Upper lobe of left lung (tissue), 6 donors: Measurements from ENCODE around the gene LYPD3. TPM values are rescaled to one million over a fixed set of nuclear protein-coding genes. Genes with fewer than 3 reads are reported as not detected.

Experiments used
- ATAC-seq, 2 donors: fragments of 200-7000 bp; cut with Tn5 transposase; one replicate each; pipeline ENCODE4 v1.9.1; 2022; ENCODE audit warnings: mild to moderate bottlenecking in 2 of 2, moderate library complexity in 2 of 2; ENCODE audit not compliant: low FRiP score in 2 of 2
- DNase-seq, 2 donors: peaks; one replicate each; pipeline ENCODE4 v3.0.0-alpha.2; 2019 to 2020
- H3K27ac ChIP-seq, 4 donors: fragments of 200-600 bp; sonication (generic); one replicate each; pipeline ENCODE4 v1.5.1; 2016 to 2019
- H3K27me3 ChIP-seq, 4 donors: fragments of 200-600 bp; sonication (generic); one replicate each; pipeline ENCODE4 v1.5.1; 2017 to 2019
- H3K36me3 ChIP-seq, 4 donors: fragments of 200-600 bp; sonication (generic); one replicate each; pipeline ENCODE4 v1.5.1; 2016 to 2019
- H3K4me1 ChIP-seq, 4 donors: fragments of 200-600 bp; sonication (generic); one replicate each; pipeline ENCODE4 v1.5.1; 2018 to 2019
- H3K4me3 ChIP-seq, 4 donors: fragments of 200-600 bp; sonication (generic); one replicate each; pipeline ENCODE4 v1.5.1; 2017 to 2019; ENCODE audit warnings: mild to moderate bottlenecking in 2 of 4, moderate library complexity in 1 of 4
- H3K9me3 ChIP-seq, 4 donors: fragments of 200-600 bp; sonication (generic); one replicate each; pipeline ENCODE4 v1.5.1; 2018 to 2019
- EP300 ChIP-seq, 4 donors: sonication (generic); formaldehyde crosslinking; IDR thresholded peaks; one replicate each; pipeline ENCODE4 v1.5.1; 2017; ENCODE audit warnings: antibody characterized with exemption in 4 of 4, control low read depth in 2 of 4
- POLR2A ChIP-seq, 4 donors: fragments of 450-650 bp; IDR thresholded peaks; one replicate each; pipeline ENCODE4 v1.5.1; 2016 to 2017; ENCODE audit warnings: antibody characterized with exemption in 4 of 4, mild to moderate bottlenecking in 2 of 4
- POLR2AphosphoS5 ChIP-seq, 2 donors: sonication (generic); formaldehyde crosslinking; IDR thresholded peaks; one replicate each; pipeline ENCODE4 v1.5.1; 2017; ENCODE audit warnings: antibody characterized with exemption in 2 of 2
- WGBS, 2 donors: methylation state at CpG; one replicate each; pipeline ENCODE4 v1.1.5; 2017 to 2018; 5-methylcytosine and 5-hydroxymethylcytosine counted together
- total RNA-seq, 6 donors: library from RNA; depleted of rRNA in 4 of 6; stranded (reverse); fragments of >200 nt in 4 of 6; gene quantifications; one replicate each; pipeline versions ENCODE4 v1.1.0 to v1.2.1, GENCODE V29; 2016 to 2021
- TF ChIP-seq, protein P1 (sequence below), 6 experiments: fragments of 450-650 bp in 4 of 6; fragments of 200-600 bp in 2 of 6; sonication (generic) in 2 of 6; IDR thresholded peaks; one replicate each; pipeline ENCODE4 v1.5.1; 2016 to 2019; ENCODE audit warnings: antibody characterized with exemption in 6 of 6
- donor health status: DM: no; HTN: no; CAD: no; lungs with moderate emphysema.
- donor health status: DM: no; HTN: yes; CAD: no; lungs with severe emphysema.

LYPD3 gene
- total RNA-seq, 6 donors from 2014 or later, result 0.29 to 13.6 (median 0.39) TPM; not detected in 1

DNA sequence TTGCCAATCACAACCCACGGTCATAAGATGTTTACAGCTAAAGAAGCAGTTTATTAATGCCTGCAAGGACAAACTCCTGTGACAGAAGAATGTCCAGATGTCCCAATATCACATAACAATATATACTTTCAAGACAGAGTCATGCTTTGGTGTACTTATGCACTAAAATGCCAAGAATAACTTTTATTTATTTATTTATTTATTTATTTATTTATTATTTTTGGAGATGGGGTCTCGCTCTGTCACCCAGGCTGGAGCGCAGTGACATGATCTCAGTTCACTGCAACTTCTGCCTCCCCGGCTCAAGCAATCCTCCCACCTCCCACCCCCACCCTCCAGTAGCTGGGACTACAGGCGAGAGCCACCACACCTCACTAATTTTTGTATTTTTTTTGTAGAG lies 41.6 kb downstream of the LYPD3 start:
- Histone ChIP-seq H3K4me3 (no peak overlapping the region), H3K36me3 (no peaks in the 10 kb centered on the region), H3K27ac (no peak overlapping the region), H3K9me3 (no peaks in the 10 kb centered on the region), H3K4me1 (peaks cover 0 to 3% (median 0%) of the 10 kb centered on the region in 4 donors), H3K27me3 (no peaks in the 10 kb centered on the region)
- no peak for TF ChIP-seq EP300 (IDR thresholded peaks at IDR 0.05)
- TF ChIP-seq, protein P1, sequence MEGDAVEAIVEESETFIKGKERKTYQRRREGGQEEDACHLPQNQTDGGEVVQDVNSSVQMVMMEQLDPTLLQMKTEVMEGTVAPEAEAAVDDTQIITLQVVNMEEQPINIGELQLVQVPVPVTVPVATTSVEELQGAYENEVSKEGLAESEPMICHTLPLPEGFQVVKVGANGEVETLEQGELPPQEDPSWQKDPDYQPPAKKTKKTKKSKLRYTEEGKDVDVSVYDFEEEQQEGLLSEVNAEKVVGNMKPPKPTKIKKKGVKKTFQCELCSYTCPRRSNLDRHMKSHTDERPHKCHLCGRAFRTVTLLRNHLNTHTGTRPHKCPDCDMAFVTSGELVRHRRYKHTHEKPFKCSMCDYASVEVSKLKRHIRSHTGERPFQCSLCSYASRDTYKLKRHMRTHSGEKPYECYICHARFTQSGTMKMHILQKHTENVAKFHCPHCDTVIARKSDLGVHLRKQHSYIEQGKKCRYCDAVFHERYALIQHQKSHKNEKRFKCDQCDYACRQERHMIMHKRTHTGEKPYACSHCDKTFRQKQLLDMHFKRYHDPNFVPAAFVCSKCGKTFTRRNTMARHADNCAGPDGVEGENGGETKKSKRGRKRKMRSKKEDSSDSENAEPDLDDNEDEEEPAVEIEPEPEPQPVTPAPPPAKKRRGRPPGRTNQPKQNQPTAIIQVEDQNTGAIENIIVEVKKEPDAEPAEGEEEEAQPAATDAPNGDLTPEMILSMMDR (IDR thresholded peaks at IDR 0.05), result no peak
- no peak for TF ChIP-seq POLR2AphosphoS5 (IDR thresholded peaks at IDR 0.05)
- TF ChIP-seq POLR2A (IDR thresholded peaks at IDR 0.05), result no peak
- ATAC-seq, result no peak
- no peak for DNase-seq
- 93% methylated on average over 5 of the region's 5 CpGs for WGBS, 2 donors

DNA sequence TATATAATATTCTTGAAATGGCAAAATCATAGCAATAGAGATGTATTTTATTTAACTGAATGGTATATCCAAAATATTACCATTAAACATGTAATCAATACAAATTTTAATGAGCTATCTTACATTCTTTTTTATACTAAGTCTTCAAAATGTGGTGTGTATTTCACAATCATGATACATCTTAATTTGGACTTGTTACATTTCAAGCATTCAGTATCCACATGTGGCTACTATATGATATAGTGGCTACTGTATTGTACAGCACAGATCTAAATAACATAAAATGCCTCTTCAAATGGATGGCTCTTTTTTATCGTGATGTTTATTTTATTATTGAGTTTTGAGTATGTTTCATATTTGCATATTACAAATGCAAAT lies 42.7 kb downstream of the LYPD3 start:
- H3K27me3 ChIP-seq, result no peaks in the 10 kb centered on the region
- TF ChIP-seq, protein P1 (IDR thresholded peaks at IDR 0.05), result no peak
- TF ChIP-seq POLR2A (IDR thresholded peaks at IDR 0.05), result no peak
- TF ChIP-seq POLR2AphosphoS5 (IDR thresholded peaks at IDR 0.05), result no peak
- TF ChIP-seq EP300 (IDR thresholded peaks at IDR 0.05), result no peak
- H3K4me1 ChIP-seq, result peaks cover 0 to 3% (median 0%) of the 10 kb centered on the region in 4 donors
- DNase-seq (no peak), ATAC-seq (no peak)
- H3K27ac ChIP-seq, result no peak overlapping the region
- WGBS, 2 donors, result 84 to 89% methylated on average over 1 of the region's 1 CpG
- no peak overlapping the region for H3K4me3 ChIP-seq
- H3K36me3 ChIP-seq, result no peaks in the 10 kb centered on the region
- H3K9me3 ChIP-seq, result no peaks in the 10 kb centered on the region

DNA sequence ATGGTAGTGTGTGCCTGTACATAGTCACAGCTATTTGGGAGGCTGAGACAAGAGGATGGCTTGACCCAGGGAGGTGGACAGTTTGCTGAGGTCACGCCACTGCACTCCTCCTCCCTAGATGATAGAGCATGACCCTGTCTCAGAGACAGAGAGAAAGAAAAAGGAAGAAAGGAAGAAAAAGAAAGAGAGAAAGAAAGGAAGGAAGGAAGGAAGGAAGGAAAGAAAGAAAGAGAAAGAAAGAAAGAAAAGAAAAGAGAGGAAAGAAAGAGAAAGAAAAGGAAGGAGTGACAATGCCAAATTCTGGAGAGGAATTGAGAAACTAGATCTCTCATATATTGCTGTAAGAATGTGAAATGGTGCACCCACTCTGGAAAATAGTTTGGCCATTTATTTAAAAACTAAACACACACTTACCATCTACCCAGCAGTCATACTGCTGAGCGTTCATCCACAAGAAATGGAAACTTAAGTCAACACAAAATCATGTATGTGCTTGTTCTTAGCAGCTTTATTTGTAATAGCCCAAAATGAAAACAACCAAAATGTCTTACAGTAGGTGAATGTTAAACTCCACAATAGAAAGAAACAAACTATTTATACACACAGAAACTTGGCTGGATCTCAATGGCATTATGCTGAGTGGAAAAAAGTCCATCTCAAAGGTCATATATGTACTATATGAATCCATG lies 43.3 kb downstream of the LYPD3 start:
- Histone ChIP-seq H3K9me3 (no peaks in the 10 kb centered on the region), H3K4me3 (no peak overlapping the region), H3K27me3 (no peaks in the 10 kb centered on the region), H3K27ac (no peak overlapping the region), H3K4me1 (peaks cover 0 to 3% (median 0%) of the 10 kb centered on the region in 4 donors), H3K36me3 (no peaks in the 10 kb centered on the region)
- DNase-seq, result no peak
- WGBS, 2 donors, result 85 to 90% methylated on average over 2 of the region's 2 CpGs
- no peak for TF ChIP-seq POLR2AphosphoS5 (IDR thresholded peaks at IDR 0.05)
- TF ChIP-seq POLR2A (IDR thresholded peaks at IDR 0.05), result no peak
- TF ChIP-seq, protein P1 (IDR thresholded peaks at IDR 0.05), result no peak
- no peak for TF ChIP-seq EP300 (IDR thresholded peaks at IDR 0.05)
- ATAC-seq, result no peak

DNA sequence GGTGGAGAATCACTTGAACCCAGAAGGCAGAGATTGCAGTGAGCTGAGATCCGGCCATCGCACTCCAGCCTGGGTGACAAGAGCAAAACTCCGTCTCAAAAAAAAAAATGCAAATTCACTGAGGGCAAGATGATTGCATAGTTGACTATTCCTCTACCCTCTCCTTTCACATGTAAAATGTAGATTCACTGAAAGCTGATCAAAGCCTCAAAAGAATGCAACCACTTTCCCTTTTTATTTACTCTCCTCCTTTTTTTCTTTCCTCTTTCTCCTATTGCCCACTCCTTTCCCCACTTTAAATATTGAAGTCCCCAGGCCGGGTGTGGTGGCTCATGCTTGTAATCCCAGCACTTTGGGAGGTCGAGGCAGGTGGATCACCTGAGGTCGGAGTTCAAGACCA lies 44.5 kb downstream of the LYPD3 start:
- H3K27ac ChIP-seq, result no peak overlapping the region
- TF ChIP-seq POLR2A (IDR thresholded peaks at IDR 0.05) (no peak), EP300 (IDR thresholded peaks at IDR 0.05) (no peak), POLR2AphosphoS5 (IDR thresholded peaks at IDR 0.05) (no peak)
- WGBS, 2 donors, result 76 to 87% methylated on average over 6 of the region's 6 CpGs
- H3K4me1 ChIP-seq, result peaks cover 0 to 3% (median 0%) of the 10 kb centered on the region in 4 donors
- no peaks in the 10 kb centered on the region for H3K27me3 ChIP-seq
- no peak overlapping the region for H3K4me3 ChIP-seq
- DNase-seq, result no peak
- H3K9me3 ChIP-seq, result no peaks in the 10 kb centered on the region
- H3K36me3 ChIP-seq, result no peaks in the 10 kb centered on the region
- ATAC-seq, result no peak

DNA sequence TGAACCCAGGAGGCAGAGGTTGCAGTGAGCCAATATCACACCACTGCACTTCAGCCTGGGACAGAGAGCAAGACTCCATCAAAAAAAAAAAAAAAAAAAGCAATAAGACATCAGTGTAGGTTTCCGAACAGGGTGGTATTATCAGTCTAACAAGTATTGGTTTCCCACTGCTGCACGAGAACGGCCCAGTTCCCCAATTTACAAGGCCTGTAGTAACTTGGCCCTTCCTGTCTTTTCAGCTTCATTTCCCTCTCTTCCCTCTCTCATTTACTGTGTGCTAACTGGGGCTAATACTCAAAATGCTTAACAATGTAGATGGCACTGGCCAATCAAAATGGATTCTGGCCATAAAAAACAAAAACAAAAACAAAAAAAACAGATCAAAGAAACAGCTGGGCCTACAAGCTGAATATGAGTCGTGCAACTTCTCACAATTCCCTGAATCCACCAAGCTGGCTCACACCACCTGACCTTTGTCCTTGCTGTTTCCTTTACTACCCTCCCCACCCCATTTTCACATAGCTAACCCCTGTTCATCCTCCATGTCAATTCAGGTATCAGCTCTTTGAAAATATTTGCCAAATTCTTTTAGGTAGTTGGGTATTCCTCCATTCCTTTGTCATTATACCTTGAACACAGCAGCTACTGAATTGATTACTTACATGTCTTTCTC lies 48.3 kb downstream of the LYPD3 start:
- Histone ChIP-seq H3K9me3 (no peaks in the 10 kb centered on the region), H3K36me3 (no peaks in the 10 kb centered on the region), H3K27ac (no peak overlapping the region), H3K27me3 (no peaks in the 10 kb centered on the region), H3K4me3 (no peak overlapping the region), H3K4me1 (no peaks in the 10 kb centered on the region)
- DNase-seq (no peak), ATAC-seq (no peak)
- TF ChIP-seq POLR2A (IDR thresholded peaks at IDR 0.05), result no peak
- TF ChIP-seq POLR2AphosphoS5 (IDR thresholded peaks at IDR 0.05), result no peak
- no peak for TF ChIP-seq EP300 (IDR thresholded peaks at IDR 0.05)
- TF ChIP-seq, protein P1 (IDR thresholded peaks at IDR 0.05), result no peak
- WGBS, 2 donors, result 60 to 68% methylated on average over 4 of the region's 4 CpGs
